GM19240 (cell line): Measurements from ENCODE around the gene DDX59.
A peak's percentile ranks its signal among the peaks of the same experiment; 100 is the strongest.

Source experiments
- DNase-seq: peaks from one replicate; pipeline ENCODE4 v3.0.0; 2011; ENCODE audit warnings: low spot score; ENCODE audit not compliant: insufficient read length

DDX59 gene

DNA sequence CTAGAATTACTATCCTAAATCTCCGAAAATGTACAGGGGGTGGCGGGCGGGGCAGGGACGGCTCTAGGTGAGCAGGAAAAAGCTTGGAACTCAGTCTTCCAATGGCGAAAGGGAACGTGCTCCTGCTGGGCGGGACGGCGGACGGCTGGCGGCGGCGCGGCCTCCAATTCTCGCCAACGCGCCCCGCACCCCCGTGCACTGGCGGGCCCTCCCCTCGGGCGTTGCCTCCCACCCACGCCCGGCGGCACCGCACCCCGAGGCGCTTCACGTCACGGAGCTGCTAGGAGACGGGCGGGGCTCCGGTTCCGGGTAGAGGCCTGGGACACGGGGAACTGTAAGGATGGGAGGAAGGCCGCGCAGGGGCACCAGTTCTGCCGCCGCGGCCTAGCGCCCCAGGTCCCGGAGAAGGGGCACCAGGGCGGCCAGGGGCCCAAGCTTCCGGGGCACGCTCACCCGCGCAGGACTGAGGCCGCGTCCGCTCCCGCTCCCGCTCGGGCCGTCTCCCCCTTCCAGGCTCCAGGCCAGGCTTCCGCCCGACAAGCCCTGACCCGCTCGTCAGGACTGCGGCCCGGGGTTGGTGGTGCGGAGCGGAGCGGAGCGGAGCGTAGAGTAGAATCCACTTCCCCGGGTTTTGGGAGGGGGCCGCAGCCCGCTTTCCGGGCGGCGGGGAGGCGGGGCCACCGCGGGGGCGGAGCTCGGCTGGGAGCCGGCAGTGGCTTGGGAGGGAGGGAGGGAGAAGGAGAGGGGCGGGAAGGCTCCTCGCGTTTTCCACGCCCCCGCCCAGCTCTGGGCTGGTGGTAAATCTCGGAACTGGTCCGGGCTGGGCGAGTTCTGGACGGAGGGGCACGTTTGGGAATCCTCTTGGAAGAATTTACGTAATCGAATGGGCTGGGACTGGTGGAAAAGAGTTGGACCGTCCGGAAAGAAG is at the start of gene DDX59:
Gene DDX59 (minus strand): TSS at position 594 of the 928 bp plus-strand sequence. CDS start 3,167 bp downstream, outside the sequence.
- DNase-seq, result peak; percentile 92

- DNase-seq, result no peak
These were observed 44.9 kb upstream of the DDX59 start for GRCh38 chr1:200714504-200715187.

DNA sequence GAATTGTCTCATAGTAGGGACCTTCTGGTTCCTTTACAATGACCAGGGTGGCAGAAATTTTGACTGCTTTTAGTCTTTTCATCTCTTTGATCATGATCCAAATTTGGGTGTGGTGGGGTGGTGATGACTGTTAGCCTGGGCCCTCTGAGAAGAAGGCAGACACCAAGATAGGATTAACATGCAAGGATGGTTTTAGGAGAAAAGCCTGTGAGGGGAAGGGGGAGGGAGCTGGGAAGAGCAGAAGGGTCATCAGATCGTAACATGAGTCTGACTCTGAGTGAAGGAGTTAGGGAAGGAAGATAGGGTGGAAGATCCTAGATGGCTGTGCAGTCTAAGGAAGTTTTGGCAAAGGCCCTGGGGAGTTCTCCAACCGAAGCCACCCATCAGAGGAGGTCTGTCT is 40.5 kb upstream of the DDX59 start:
- DNase-seq, result no peak

GRCh38 chr1:200708769-200709168 is 39.1 kb upstream of the DDX59 start:
- DNase-seq, result no peak

DNA sequence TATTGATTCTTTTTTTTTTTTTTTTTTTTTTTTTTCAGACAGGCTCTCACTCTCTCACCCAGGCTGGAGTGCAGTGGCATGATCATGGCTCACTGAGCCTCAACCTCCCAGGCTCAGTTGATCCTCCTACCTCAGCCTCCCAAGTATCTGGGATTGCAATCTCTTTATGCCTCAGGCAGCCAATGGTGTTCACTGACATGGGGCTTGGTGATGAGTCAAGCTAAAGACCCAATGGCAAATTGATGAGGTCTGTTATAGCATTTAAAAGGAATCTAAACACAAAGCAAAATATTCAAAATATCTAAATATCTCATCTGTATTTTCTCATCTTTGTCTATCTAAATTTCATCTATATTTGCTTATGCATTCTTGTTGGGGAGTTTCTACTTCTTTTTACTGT is 38.5 kb upstream of the DDX59 start:
- no peak for DNase-seq

DNA sequence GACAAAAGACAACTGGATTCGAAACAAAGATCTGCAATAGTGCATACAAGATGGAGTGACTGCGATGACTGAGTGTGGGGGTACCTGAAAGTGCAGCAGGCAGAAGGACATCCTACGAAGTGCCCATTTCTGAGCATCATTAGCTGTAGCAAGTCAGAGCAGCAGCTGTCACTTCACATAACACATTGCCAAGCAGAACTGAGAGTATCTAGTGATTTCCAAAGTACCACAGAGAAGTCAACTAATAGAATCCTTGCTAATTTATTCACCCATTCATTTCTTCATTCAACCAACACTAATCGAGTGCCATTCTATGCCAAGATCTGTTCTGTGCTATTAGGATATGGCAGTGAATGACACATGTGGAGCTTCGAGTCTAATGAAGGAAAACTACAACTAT is 37.4 kb upstream of the DDX59 start:
- DNase-seq, result no peak

DNA sequence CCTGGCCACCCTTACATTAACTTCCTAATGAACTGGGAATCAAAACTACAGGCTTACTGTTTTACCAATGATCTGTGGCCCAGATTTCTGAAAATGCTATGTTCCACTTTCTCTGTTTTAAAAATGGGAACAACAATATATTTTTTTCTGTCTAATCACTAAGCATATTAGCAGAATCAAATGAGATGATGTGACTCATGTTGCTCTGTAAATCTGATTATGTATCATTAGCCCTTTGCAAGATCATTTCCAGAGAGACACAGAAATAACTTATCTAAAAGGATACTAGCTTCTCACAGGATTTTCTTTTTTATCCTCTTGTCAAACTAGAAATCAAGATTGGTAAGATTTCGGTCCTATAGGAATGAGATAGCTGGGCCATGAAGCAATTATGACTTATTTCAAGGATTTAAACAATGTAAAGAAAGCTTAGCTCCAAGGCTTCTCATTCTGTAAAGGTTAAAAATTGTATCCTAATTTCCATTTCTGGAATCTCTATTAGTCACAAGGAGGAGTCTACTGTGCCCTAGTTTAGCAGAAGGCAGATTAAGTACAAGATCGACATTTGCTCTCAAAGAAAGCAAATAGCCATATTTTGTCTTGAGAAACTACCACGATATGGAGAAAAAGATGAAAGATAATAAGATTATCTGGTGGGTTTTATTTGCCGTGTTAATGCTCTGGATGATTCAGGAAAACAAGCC is 36.6 kb upstream of the DDX59 start:
- no peak for DNase-seq

- no peak for DNase-seq
These were observed 35.3 kb upstream of the DDX59 start for GRCh38 chr1:200704986-200705500.

GRCh38 chr1:200699871-200700270 is 30.2 kb upstream of the DDX59 start:
- DNase-seq, result no peak

DNA sequence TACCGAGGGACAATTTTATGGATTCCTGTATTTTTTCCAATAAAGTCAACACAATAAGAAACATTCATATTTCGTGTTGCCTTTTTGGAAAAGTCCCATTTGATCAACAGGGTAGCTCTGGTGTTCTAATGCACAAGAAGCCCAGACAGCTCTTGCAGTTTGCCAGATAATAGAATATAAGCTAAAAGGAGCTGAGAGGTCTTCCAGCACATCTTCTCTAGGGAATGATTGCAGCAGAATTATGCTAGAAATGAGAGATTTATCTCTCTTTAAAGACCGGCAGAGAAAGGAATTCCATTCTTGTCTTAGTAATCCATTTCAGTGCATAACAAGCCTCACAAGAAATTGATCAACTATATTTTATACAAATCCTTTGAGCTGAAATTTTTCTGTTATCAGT is 25.0 kb upstream of the DDX59 start:
- no peak for DNase-seq

- no peak for DNase-seq
These were observed 23.6 kb upstream of the DDX59 start for GRCh38 chr1:200693327-200693726.

DNA sequence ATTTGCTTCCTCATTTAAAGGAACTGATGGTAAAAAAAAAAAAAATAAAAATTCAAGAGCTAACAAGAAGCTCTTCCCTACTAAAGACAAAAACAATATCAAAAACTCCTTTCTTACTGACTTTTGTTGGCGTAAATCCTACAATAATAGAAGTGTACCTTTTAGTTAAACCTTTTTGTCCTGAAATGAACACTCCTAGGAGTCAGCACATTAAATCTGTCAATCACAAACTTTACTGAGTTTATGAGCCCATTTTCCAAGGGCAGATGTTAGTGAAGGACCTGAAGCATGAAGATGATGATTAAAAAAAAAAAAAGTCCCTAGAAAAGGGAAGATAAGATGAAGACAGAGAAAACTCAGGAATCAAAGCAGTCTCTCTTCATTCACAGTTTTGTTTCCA is 22.6 kb upstream of the DDX59 start:
- no peak for DNase-seq

- DNase-seq, result no peak
These were observed 16.9 kb upstream of the DDX59 start for GRCh38 chr1:200686620-200687019.

DNA sequence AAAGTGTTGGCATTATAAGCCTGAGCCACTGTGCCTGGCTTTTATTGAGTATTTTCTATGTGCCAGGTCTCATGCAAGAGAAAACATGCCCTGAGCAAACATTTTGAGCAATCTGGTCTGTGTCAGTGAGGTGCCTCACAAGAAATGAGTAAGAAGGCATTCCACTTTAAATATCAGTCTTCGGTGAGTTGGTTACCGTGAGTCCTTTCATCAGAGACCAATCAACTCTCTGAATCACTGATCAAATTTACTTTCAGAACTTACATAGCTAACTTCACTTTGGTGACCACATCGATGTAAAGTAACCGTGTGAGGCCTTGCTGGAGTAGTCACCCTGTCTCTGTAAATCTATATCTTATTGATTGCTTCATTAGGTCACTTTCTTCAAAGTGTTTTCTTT is 14.3 kb upstream of the DDX59 start:
- no peak for DNase-seq

DNA sequence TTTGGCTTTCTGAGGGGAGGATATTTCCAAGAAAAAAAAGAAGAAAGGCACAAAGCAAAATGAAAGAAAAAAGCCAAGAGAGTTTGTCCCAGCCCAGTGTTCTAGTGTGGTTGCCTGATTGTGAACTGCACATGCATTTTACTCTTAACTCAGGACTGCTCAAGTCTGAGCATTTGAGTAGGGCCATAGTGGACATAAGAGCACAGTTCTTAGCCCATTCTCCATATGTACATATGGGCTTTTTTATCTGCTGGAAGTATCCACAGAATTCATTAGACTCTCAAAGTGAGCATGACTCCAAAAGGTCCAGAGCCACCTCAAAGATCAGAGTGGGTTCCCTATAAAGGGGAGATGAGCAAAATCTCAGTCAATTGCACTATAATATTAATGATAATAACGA is 13.6 kb upstream of the DDX59 start:
- DNase-seq, result no peak

GRCh38 chr1:200681231-200681630 is 11.5 kb upstream of the DDX59 start:
- no peak for DNase-seq

DNA sequence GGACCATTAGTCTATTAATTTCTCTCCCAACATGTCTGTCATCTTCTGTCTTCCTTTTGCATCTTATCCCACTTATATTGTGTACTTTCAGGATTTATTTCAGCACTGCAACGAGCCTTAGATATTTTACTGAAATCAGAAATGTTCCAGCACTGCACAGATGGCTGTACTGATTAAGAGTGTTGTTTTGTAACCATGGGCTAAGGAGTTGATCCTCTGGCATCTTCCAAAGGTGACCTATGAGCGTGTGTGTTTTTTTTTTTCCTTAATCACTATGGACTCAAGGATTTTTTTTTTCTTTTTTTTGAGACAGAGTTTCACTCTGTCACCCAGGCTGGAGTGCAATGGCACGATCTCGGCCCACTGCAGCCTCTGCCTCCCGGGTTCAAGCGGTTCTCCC is 7.1 kb upstream of the DDX59 start:
- no peak for DNase-seq

GRCh38 chr1:200675588-200675852 is 5.8 kb upstream of the DDX59 start:
- DNase-seq, result no peak

- no peak for DNase-seq
These were observed 5.3 kb upstream of the DDX59 start for GRCh38 chr1:200674838-200675587.

DNA sequence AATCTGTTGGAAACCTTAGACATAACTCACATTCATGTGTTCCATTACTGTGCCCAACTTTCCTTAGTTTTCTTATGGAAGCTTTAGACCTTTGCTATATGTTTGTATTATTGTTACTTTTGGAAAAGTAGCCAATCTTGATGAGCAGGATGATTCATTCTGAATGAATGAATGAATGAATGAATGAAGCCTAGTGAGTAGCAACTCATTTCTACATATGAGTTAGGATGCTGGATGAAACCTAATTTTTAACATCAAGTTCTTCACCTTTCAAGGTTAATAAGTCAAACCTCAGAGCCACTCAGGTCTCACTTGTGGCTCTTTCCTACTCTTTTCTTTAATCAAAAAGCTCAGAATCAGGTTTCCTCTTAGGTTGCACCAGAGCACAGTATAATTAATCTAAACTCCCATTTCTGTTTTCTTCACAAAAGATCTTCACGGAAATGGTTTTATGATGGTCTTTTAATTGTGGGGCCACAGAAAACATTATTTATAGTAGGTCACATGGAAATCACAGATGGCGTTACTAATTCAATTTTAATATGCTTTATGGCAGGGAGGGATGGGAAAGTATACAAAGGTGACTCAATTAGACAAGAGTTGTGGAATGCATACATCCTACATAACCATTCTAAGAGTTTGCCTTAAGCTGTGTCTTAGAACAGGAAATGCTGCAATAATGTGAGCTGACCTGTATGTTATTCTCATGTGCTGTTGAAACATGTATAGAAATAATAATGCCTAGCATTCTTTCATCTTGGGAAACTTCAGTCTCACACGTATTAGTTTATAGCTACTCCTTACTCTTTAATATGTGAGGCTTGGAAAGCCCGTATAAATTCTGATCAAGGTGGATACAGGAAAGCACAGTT is 4.5 kb upstream of the DDX59 start:
- DNase-seq, result no peak
